ENCODE measurements around the gene UPF2. TPM values are rescaled to one million over a fixed set of nuclear protein-coding genes. Genes with fewer than 3 reads are reported as not detected.

Gene UPF2
- total RNA-seq, 1 donor from 2014 or later: 37.1 TPM

- intact Hi-C loops (cut with micrococcal nuclease): no loop called here
Observed at GRCh38 chr10:11885437-11886137, 157.0 kb downstream of the UPF2 start.

- intact Hi-C loops (cut with micrococcal nuclease): no loop called here
Observed at GRCh38 chr10:11884706-11885423, 157.7 kb downstream of the UPF2 start.

- intact Hi-C loops (cut with micrococcal nuclease): no loop called here
Observed at GRCh38 chr10:11882646-11883375, 159.8 kb downstream of the UPF2 start.

GRCh38 chr10:11881477-11882417, 160.9 kb downstream of the UPF2 start:
- intact Hi-C loops (cut with micrococcal nuclease): no loop called here

- intact Hi-C loops (cut with micrococcal nuclease): no loop called here
Observed at GRCh38 chr10:11881030-11881476, 161.6 kb downstream of the UPF2 start.

GRCh38 chr10:11880151-11881029, 162.2 kb downstream of the UPF2 start:
- intact Hi-C loops (cut with micrococcal nuclease): no loop called here

- intact Hi-C loops (cut with micrococcal nuclease): no loop called here
Observed at GRCh38 chr10:11879387-11880094, 163.1 kb downstream of the UPF2 start.

- intact Hi-C loops (cut with micrococcal nuclease): no loop called here
Observed at GRCh38 chr10:11878776-11879175, 163.8 kb downstream of the UPF2 start.

GRCh38 chr10:11877591-11877905, 165.1 kb downstream of the UPF2 start:
- intact Hi-C loops (cut with micrococcal nuclease): no loop called here

GRCh38 chr10:11876805-11877590, 165.6 kb downstream of the UPF2 start:
- intact Hi-C loops (cut with micrococcal nuclease): no loop called here

GRCh38 chr10:11876324-11876723, 166.3 kb downstream of the UPF2 start:
- intact Hi-C loops (cut with micrococcal nuclease): no loop called here

- intact Hi-C loops (cut with micrococcal nuclease): no loop called here
Observed at GRCh38 chr10:11875494-11876281, 166.9 kb downstream of the UPF2 start.

- intact Hi-C loops (cut with micrococcal nuclease): no loop called here
Observed at GRCh38 chr10:11874568-11875493, 167.8 kb downstream of the UPF2 start.

GRCh38 chr10:11871466-11871865, 171.1 kb downstream of the UPF2 start:
- intact Hi-C loops (cut with micrococcal nuclease): no loop called here

- intact Hi-C loops (cut with micrococcal nuclease): no loop called here
Observed at GRCh38 chr10:11870900-11871400, 171.7 kb downstream of the UPF2 start.

GRCh38 chr10:11870461-11870780, 172.2 kb downstream of the UPF2 start:
- intact Hi-C loops (cut with micrococcal nuclease): no loop called here
